Right lobe of liver (tissue), 6 donors: Measurements from ENCODE around the gene NOP16. TPM values are rescaled to one million over a fixed set of nuclear protein-coding genes. Genes with fewer than 3 reads are reported as not detected.

Experiments used
- ATAC-seq, 4 donors: fragments of 200-7000 bp; cut with Tn5 transposase; one replicate each; pipeline ENCODE4 v1.9.1; 2020; ENCODE audit warnings: mild to moderate bottlenecking in 4 of 4, moderate library complexity in 4 of 4
- DNase-seq, 3 donors: peaks; one replicate each; pipeline ENCODE4 v3.0.0-alpha.2; 2020
- H3K27ac ChIP-seq, 3 donors: fragments of 200-600 bp; one replicate each; pipeline ENCODE4 v1.8.0; 2022
- H3K27me3 ChIP-seq, 2 donors: fragments of 200-600 bp; one replicate each; pipeline ENCODE4 v1.8.0; 2022
- H3K36me3 ChIP-seq, 4 donors: fragments of 200-600 bp; sonication (generic) in 1 of 4; one replicate each; pipeline versions ENCODE4 v1.5.1 to v1.8.0; 2017 to 2022; ENCODE audit warnings: control low read depth in 1 of 4
- H3K4me1 ChIP-seq, 4 donors: fragments of 200-600 bp; sonication (generic) in 1 of 4; one replicate each; pipeline versions ENCODE4 v1.5.1 to v1.8.0; 2017 to 2022; ENCODE audit warnings: control low read depth in 1 of 4
- H3K4me3 ChIP-seq, 3 donors: fragments of 200-600 bp; one replicate each; pipeline ENCODE4 v1.8.0; 2022
- H3K9me3 ChIP-seq, 4 donors: fragments of 200-600 bp; sonication (generic) in 1 of 4; one replicate each; pipeline versions ENCODE4 v1.5.1 to v1.8.0; 2017 to 2022; ENCODE audit warnings: control low read depth in 1 of 4
- POLR2A ChIP-seq: fragments of 450-650 bp; IDR thresholded peaks from one replicate; pipeline ENCODE4 v1.6.1; 2017; ENCODE audit warnings: antibody characterized with exemption, mild to moderate bottlenecking
- WGBS: methylation state at CpG from one replicate; pipeline ENCODE4 v1.1.6; 2018; ENCODE audit warnings: low coverage, low lambda C conversion rate; ENCODE audit not compliant: insufficient coverage; ENCODE audit errors: missing lambda C conversion rate; 5-methylcytosine and 5-hydroxymethylcytosine counted together
- intact Hi-C, 2 donors: fragments of 100-400 bp; cut with DNase I; formaldehyde crosslinking; loops; one replicate each; pipeline versions ENCODE4 v1.11.2 to v1.14.1; 2022
- total RNA-seq, 6 experiments: library from RNA; depleted of rRNA in 2 of 6; stranded (reverse); fragments of >200 nt in 2 of 6; fragmentation: NEBNext Ultra II Directional in 3 of 6; extraction: Animal tissue kit (Norgen Biotek cat#: 25700) in 3 of 6; gene quantifications; one replicate each; pipeline versions ENCODE4 v1.1.0 to v1.2.4, GENCODE V29; 2016 to 2023
- TF ChIP-seq, protein P1 (sequence below), 4 donors: fragments of 200-600 bp in 3 of 4; fragments of 450-650 bp in 1 of 4; IDR thresholded peaks; one replicate each; pipeline versions ENCODE4 v1.5.1 to v1.8.0; 2016 to 2022; ENCODE audit warnings: antibody characterized with exemption in 4 of 4, mild to moderate bottlenecking in 2 of 4
- donor health status: DM: no; HTN: yes; CAD: no.
- donor health status: DM: no; HTN: no; CAD: no.
- donor health status: DM: no; HTN: no; CAD: no.
- donor health status: DM: no; HTN: yes; CAD: no.
- donor health status: DM: no; HTN: yes; CAD: no.

Gene NOP16
- total RNA-seq, 6 experiments from 2014 or later: 12.8 to 19.6 (median 17.2) TPM

DNA sequence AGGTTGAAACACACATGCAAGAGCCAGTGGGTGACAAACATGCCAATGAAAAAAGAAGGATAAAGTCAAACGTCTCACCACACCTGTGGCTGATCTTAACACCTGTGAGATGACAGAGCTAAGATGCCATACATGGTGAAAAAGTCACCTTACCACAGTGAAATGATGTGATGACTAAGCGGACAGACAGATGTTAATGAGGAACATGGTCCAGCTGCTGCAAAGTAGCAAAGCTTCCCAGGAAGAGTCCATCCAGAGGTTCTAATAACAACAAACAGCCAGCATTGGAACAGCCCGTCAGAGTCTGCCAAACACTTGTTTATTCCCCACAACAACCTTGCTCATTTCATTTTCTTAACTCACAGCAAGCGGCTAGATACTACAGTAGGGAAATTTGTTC is 28.7 kb downstream of the NOP16 start:
- Histone ChIP-seq H3K4me3 (no peak overlapping the region), H3K27ac (no peak overlapping the region), H3K36me3 (peaks cover 0 to 29% (median 10%) of the 10 kb centered on the region in 4 donors), H3K27me3 (no peaks in the 10 kb centered on the region), H3K9me3 (no peaks in the 10 kb centered on the region), H3K4me1 (peaks cover 0 to 21% (median 2%) of the 10 kb centered on the region in 4 donors)
- intact Hi-C loops: no loop called here
- TF ChIP-seq, protein P1, sequence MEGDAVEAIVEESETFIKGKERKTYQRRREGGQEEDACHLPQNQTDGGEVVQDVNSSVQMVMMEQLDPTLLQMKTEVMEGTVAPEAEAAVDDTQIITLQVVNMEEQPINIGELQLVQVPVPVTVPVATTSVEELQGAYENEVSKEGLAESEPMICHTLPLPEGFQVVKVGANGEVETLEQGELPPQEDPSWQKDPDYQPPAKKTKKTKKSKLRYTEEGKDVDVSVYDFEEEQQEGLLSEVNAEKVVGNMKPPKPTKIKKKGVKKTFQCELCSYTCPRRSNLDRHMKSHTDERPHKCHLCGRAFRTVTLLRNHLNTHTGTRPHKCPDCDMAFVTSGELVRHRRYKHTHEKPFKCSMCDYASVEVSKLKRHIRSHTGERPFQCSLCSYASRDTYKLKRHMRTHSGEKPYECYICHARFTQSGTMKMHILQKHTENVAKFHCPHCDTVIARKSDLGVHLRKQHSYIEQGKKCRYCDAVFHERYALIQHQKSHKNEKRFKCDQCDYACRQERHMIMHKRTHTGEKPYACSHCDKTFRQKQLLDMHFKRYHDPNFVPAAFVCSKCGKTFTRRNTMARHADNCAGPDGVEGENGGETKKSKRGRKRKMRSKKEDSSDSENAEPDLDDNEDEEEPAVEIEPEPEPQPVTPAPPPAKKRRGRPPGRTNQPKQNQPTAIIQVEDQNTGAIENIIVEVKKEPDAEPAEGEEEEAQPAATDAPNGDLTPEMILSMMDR (IDR thresholded peaks at IDR 0.05): no peak
- no peak for TF ChIP-seq POLR2A
- DNase-seq: no peak
- ATAC-seq: no peak
- 41% methylated on average over 4 of the region's 4 CpGs for WGBS

DNA sequence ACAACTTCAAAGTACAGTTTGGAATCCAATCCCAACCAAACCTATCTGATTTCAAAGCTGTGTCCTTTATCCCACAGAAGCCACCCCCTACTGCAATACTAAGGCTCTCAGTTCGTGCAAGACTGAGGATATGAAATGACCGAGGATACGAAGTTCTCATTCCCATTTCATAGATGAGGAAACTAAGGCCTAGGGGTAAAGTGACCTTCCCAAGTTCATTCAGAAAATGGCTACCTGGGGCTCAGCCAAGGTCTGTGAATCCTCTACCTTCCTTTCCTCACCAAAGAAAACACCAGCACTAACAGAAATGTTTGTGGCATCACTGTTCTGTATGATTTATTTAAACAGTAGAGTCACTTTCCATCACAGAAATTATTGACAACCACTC is 32.2 kb downstream of the NOP16 start:
- intact Hi-C loops: no loop called here
- Histone ChIP-seq H3K9me3 (no peaks in the 10 kb centered on the region), H3K36me3 (peaks cover 0 to 63% (median 20%) of the 10 kb centered on the region in 4 donors), H3K4me1 (peaks cover 0 to 21% (median 2%) of the 10 kb centered on the region in 4 donors), H3K27ac (no peak overlapping the region), H3K4me3 (no peak overlapping the region), H3K27me3 (no peaks in the 10 kb centered on the region)
- ATAC-seq (no peak), DNase-seq (no peak)
- WGBS: 95% methylated on average over 3 of the region's 3 CpGs
- TF ChIP-seq, protein P1 (IDR thresholded peaks at IDR 0.05): no peak
- TF ChIP-seq POLR2A: no peak

DNA sequence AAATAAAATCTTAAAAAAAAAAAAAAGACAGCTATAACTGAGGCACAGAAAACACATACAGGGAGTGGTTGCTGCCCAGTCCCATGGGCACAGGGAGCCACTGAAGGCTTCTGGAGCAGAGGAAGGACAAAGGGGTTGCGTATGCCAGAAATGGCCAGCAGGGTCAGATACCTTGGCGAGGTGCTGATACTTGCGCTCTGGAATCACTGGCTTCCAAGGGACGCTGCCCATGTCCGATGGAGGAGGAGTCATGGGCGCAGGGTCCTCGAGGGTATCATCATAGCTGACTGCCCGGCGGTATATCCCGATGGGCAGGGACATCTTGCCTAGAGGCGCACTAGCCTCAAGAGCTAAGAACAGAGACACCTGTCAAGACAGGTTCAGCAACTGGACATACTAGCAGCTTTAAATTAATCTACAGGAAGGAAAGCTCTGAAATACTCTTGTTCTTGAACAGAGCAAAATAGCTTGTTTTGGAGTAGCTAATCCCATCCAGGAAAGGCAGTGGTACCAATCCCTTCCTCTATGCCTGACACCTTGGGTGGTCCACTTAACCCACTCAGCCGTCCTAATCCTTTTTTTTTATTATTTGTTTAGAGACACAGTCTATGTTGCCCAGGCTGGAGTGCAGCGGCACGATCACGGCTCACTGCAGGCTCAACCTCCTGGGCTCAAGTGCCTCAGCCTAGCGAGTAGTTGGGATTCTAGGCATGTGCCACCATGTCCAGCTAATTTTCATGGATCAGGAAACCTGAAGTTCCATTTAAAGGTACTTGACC is 32.8 kb downstream of the NOP16 start:
- H3K36me3 ChIP-seq: peaks cover 0 to 68% (median 21%) of the 10 kb centered on the region in 4 donors

DNA sequence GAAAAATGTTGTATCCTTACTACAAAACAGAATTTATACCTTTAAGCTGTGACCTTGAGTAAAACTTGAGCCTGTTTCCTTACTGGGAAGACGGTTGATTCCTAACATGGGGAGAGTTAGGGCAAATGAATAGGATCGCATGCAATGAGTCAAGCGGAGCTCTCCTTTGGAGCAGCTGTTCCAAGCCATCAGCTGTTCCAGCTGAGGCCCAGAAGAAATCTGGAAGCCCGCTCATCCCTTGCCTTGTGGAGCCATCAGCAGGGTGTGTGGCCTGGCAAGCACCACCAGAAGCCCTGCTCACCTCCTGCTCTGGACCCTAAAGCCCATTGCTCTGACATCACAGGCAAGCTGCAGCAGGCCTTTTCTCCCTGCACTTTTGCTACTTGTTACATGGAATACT is 34.9 kb downstream of the NOP16 start:
- H3K36me3 ChIP-seq: peaks cover 0 to 84% (median 28%) of the 10 kb centered on the region in 4 donors
- peaks cover 0 to 15% (median 0%) of the 10 kb centered on the region in 4 donors for H3K4me1 ChIP-seq
- no peak for DNase-seq
- H3K27me3 ChIP-seq: no peaks in the 10 kb centered on the region
- no peaks in the 10 kb centered on the region for H3K9me3 ChIP-seq
- TF ChIP-seq POLR2A: no peak
- TF ChIP-seq, protein P1 (IDR thresholded peaks at IDR 0.05): no peak
- no peak for ATAC-seq
- 81% methylated on average over 3 of the region's 4 CpGs for WGBS
- H3K4me3 ChIP-seq: no peak overlapping the region
- no peak overlapping the region for H3K27ac ChIP-seq
- intact Hi-C loops: no loop called here

More for the DNA sequence above, 32.8 kb downstream of the NOP16 start:
- ATAC-seq (peak in 1 of 4 donors; percentile 18), DNase-seq (no peak)
- intact Hi-C loops: no loop called here
- H3K4me1 ChIP-seq: peaks cover 0 to 21% (median 1%) of the 10 kb centered on the region in 4 donors
- H3K9me3 ChIP-seq: no peaks in the 10 kb centered on the region
- WGBS: 90% methylated on average over 3 of the region's 16 CpGs
- H3K4me3 ChIP-seq: no peak overlapping the region
- no peaks in the 10 kb centered on the region for H3K27me3 ChIP-seq
- TF ChIP-seq, protein P1 (IDR thresholded peaks at IDR 0.05): no peak
- TF ChIP-seq POLR2A: no peak
- H3K27ac ChIP-seq: no peak overlapping the region
